Right forelimb (tissue), 1 donor: ENCODE results near the gene ZMIZ2.
"Not testable (repeated sequence)": the region's sequence is repeated elsewhere in the genome, so short reads cannot be mapped to it uniquely, and the experiment has no call there.

Source experiments
- DNase-seq: peaks from one replicate; pipeline ENCODE4 v3.0.0-alpha.2; 2018

ZMIZ2 gene

DNA sequence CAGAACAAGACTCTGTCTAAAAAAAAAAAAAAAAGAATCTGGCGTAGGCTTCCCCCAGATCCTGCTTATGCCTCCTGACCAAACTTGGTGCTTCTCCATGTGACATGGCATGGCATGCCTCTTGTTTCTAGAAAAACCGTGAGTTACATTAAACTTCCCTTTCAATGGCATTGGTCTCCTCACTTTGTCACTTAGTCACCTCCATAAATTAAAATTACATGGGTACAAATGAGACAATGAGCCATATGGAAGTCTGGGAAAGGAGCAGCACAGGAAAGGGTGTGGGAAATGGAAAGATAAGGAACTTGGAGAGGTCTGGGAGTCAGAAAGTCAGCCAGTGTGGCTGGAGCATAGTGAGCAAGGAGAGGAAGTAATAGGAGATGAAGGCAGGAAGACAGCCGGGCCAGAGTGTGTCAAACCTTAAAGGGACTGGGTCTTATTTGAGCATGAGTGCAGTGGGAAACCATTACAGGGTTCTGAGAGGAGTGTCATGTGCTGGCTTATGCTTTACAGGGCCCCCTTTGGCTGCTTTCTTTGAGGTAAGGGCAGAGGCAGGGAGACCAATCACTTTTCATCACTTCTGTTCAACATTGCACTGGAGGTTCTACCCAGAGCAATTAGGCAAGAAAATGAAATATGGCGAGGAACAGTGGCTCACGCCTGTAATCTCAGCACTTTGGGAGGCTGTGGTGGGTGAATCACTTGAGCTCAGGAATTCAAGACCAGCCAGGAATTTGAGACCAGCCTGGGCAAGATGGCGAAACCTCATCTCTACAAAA, 21.3 kb upstream of the ZMIZ2 start:
- no peak for DNase-seq

GRCh38 chr7:44727937-44728262, 20.7 kb upstream of the ZMIZ2 start:
- no peak for DNase-seq

GRCh38 chr7:44729949-44730590, 18.6 kb upstream of the ZMIZ2 start:
- DNase-seq: no peak

GRCh38 chr7:44732971-44733370, 15.7 kb upstream of the ZMIZ2 start:
- not testable (repeated sequence) for DNase-seq

- no peak for DNase-seq
These were observed 14.8 kb upstream of the ZMIZ2 start for GRCh38 chr7:44733708-44734481.

- no peak for DNase-seq
These were observed 13.1 kb upstream of the ZMIZ2 start for GRCh38 chr7:44735403-44736165.

- no peak for DNase-seq
These were observed 11.8 kb upstream of the ZMIZ2 start for GRCh38 chr7:44736896-44737295.

- DNase-seq: no peak
These were observed 10.5 kb upstream of the ZMIZ2 start for GRCh38 chr7:44738051-44738723.

GRCh38 chr7:44738876-44739665, 9.6 kb upstream of the ZMIZ2 start:
- DNase-seq: no peak

GRCh38 chr7:44740055-44740454, 8.6 kb upstream of the ZMIZ2 start:
- no peak for DNase-seq

GRCh38 chr7:44743750-44744149, 4.9 kb upstream of the ZMIZ2 start:
- no peak for DNase-seq

- DNase-seq: no peak
These were observed 493 bp downstream of the ZMIZ2 start for GRCh38 chr7:44748948-44749731.

DNA sequence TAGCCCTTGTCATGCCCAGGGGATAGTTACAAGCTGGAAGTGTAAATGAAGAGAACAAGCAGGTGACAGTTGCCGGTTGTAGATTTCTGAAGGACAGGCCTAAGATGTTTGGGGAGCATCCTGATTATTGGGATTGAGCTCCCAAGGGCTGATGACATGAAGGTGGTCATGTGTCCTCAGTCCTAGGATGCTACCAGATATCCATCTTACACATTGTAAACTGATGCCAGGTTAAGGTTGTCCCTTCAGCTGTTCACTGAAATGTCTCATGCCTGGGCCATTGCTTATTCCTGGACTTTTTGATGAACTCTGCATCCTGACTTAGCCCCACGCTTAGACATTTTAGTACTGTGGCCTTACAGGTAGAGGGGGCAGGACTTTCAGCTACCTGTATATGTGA, 1.3 kb downstream of the ZMIZ2 start:
- no peak for DNase-seq

DNA sequence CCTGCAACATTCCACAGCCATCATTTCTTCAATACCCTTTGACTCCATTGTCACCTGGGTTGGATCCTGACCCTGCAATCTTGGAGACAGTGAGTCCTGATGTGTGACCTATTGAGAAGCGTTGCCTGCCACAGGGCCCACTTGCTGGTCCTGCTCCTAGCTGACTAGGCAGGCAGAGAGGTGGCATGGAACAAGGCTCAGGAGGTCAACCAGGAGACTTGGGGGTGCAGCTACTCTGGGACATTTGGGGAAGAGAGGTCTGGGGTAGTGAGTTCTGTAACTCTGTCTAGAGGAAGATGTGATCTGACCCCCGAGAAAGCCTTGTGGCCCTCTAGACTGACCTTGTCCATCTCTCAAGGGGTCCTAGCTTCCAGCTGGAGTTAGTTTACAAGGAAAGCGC, 1.8 kb downstream of the ZMIZ2 start:
- no peak for DNase-seq

GRCh38 chr7:44750921-44751571, 2.4 kb downstream of the ZMIZ2 start:
- no peak for DNase-seq

GRCh38 chr7:44752822-44753221, 4.2 kb downstream of the ZMIZ2 start:
- DNase-seq: no peak

DNA sequence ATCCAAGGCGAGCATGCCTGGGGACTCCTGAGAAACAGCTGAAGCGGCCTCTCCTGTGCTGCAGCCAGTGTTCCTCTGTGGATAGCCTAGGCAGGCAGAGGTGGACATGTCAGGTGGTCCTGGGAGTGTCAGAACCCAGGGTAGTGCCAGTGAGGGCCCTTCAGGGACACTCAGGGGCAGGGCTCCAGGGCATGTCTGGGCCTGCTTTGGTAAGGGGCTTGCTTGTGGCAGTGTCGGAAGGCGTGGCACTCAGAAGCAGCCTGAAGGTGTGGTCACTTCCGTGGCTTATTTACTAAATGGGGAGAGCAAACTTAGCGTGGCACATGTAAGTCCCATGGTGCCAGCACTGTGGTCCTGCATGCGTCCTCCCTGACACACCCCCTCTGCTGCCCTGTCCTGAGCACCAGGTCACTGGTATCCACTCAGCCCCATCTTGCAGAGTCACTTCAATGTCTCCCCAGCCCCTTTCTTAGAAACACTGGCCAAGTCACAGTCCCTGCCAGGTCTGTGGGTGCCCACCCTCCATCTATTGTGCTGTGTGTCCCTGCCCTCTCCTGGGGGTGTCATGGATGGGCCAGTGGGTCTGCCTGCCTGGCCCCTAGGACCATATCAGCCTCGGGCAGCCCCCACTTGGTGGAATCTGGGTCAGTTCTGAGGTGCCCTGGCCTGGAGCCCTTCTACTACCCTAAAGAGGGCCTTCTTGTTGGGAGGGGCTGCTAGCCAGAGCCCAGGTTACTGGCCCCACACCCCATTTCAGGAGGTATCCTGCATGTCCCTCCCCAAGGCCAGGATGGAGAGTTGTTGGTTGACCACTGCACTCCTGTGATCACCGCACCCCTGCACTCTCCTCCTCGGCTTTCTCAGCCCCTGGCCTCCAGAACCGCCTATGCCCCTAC, 6.4 kb downstream of the ZMIZ2 start:
- no peak for DNase-seq

GRCh38 chr7:44755698-44756627, 7.3 kb downstream of the ZMIZ2 start:
- no peak for DNase-seq
